Measurements from ENCODE around the gene FMN1. TPM values are rescaled to one million over a fixed set of nuclear protein-coding genes. Genes with fewer than 3 reads are reported as not detected.
A peak's percentile ranks its signal among the peaks of the same experiment; 100 is the strongest.

Gene FMN1
- total RNA-seq, 1 donor from 2014 or later: 4.0 TPM

DNA sequence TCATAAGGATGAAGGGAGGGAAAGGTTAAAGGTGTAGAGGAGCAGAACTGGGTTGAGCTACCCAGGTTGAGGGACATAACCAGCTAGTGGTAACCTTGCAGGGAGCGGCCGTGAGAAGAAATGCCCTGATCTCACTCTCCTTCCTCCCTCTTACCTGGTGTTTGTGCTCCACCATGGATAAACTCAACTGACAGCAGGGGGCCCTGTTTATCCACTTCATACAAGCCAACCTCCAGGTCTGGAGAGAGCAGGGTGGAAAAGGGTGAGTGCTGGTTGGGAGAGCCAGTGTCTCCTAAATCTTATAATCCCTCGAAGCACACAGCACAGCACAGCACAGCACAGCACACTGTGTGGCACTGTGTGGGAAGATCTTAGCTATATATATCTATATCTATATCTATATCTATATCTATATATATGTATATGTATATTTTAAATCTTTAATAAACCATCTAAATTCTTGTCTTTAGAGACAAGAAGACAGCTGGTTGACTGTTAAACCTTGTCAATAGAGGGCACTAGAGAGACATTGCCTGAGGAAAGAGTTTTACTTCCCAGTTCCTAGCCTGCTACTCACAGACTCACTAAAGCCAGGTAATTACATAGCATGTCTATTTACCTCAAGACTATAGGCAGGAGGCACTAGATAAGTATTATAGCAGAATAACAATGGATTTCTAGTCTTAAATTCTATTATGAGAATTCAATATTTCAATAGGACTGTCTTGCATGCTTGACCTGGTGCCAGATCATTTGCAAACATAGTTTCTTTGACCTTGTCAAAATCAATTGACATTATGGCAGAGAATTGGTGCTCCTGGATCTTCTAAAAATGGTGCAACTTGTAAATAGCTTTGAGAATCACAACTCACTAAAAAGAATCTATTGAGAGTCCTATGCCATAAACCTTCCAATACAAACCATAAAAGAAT is 21.7 kb upstream of the FMN1 start:
- Mint-ChIP-seq H3K27me3 (ENCODE audit: low read depth) (peaks cover 2% of the 10 kb centered on the region), H3K9me3 (ENCODE audit: low read depth) (no peaks in the 10 kb centered on the region), H3K36me3 (ENCODE audit: low read depth) (no peaks in the 10 kb centered on the region), H3K4me3 (ENCODE audit: unreplicated experiment) (no peak overlapping the region), H3K4me1 (ENCODE audit: low read depth) (peaks cover 11% of the 10 kb centered on the region), H3K27ac (ENCODE audit: unreplicated experiment) (no peak overlapping the region)
- TF ChIP-seq, protein P1, sequence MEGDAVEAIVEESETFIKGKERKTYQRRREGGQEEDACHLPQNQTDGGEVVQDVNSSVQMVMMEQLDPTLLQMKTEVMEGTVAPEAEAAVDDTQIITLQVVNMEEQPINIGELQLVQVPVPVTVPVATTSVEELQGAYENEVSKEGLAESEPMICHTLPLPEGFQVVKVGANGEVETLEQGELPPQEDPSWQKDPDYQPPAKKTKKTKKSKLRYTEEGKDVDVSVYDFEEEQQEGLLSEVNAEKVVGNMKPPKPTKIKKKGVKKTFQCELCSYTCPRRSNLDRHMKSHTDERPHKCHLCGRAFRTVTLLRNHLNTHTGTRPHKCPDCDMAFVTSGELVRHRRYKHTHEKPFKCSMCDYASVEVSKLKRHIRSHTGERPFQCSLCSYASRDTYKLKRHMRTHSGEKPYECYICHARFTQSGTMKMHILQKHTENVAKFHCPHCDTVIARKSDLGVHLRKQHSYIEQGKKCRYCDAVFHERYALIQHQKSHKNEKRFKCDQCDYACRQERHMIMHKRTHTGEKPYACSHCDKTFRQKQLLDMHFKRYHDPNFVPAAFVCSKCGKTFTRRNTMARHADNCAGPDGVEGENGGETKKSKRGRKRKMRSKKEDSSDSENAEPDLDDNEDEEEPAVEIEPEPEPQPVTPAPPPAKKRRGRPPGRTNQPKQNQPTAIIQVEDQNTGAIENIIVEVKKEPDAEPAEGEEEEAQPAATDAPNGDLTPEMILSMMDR (IDR thresholded peaks at IDR 0.05): peak; percentile 73
- DNase-seq (ENCODE audit: low spot score): no peak

DNA sequence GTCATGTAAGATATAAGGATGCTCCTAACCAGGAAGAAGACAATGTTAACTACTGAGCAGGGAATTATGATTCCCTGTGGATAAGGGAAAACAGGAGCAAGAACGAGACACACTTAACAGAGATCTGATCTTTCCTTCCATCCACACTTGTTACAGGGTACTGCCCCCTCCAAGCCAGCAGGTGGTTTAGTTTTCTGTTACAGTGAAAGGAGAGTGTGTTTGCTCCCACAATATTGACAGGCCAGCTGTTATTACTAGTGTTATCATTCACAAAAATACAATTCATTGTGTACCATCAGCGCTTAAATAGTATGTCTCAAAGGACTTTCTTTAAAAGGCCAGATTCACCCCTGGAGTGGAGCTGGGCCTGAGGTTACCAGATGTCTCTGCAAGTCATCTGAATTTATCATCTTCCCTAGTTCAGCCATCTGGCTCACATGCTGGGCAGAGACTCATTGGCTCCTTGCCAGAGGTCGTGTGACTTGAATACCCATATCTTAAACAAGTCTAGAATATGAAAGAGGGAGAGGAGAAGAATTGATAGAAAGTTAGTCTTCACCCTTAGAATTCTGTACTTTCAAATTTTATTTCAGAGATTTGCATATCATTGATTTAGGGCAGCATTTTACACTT is 16.8 kb upstream of the FMN1 start:
- no peaks in the 10 kb centered on the region for H3K4me1 Mint-ChIP-seq (ENCODE audit: low read depth)
- H3K4me3 Mint-ChIP-seq (ENCODE audit: unreplicated experiment): no peak overlapping the region
- no peaks in the 10 kb centered on the region for H3K36me3 Mint-ChIP-seq (ENCODE audit: low read depth)
- H3K27me3 Mint-ChIP-seq (ENCODE audit: low read depth): no peaks in the 10 kb centered on the region
- no peak for DNase-seq (ENCODE audit: low spot score)
- TF ChIP-seq, protein P1 (IDR thresholded peaks at IDR 0.05): no peak
- no peak overlapping the region for H3K27ac Mint-ChIP-seq (ENCODE audit: unreplicated experiment)
- H3K9me3 Mint-ChIP-seq (ENCODE audit: low read depth): no peaks in the 10 kb centered on the region

DNA sequence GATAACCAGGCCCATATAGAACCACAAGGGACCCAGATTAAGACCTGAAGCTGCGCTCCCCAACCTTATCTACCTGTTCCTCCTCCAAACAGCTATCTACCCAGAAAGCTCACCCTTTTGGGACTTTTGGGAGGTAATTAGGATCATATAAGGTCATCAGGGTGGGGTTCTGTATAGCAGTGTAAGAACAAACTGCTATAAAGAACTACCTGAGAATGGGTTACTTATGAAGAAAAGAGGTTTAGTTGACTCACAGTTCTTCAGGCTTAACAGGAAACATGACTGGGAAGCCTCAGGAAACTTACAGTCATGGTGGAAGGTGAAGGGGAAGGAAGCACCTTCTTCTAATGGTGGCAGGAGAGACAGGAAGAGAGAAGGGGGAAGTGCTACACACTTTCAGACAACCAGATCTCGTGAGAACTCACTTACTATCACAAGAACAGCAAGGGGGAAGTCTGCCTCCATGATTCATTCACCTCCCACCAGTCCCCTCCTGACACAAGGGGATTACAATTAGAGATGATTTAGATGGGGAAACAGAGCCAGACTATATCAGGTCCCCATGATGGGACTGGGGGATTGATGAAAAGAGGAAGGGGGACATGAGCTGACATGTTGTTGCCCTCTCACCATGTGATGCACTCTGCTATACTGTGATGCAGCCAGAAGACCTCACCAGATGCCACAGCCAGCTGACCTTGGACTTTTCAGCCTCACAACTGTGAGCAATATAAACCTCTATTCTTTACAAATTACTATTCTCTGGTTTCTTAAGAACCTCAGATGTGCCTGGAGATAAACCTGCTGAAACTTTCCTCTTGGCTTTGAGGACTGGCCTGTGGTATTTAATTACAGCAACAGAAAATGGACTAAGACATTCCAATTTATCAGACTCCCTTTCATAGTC is 15.3 kb upstream of the FMN1 start:
- H3K4me1 Mint-ChIP-seq (ENCODE audit: low read depth): no peaks in the 10 kb centered on the region
- TF ChIP-seq, protein P1 (IDR thresholded peaks at IDR 0.05): no peak
- H3K36me3 Mint-ChIP-seq (ENCODE audit: low read depth): no peaks in the 10 kb centered on the region
- H3K27me3 Mint-ChIP-seq (ENCODE audit: low read depth): no peaks in the 10 kb centered on the region
- H3K4me3 Mint-ChIP-seq (ENCODE audit: unreplicated experiment): no peak overlapping the region
- no peaks in the 10 kb centered on the region for H3K9me3 Mint-ChIP-seq (ENCODE audit: low read depth)
- DNase-seq (ENCODE audit: low spot score): no peak
- no peak overlapping the region for H3K27ac Mint-ChIP-seq (ENCODE audit: unreplicated experiment)

DNA sequence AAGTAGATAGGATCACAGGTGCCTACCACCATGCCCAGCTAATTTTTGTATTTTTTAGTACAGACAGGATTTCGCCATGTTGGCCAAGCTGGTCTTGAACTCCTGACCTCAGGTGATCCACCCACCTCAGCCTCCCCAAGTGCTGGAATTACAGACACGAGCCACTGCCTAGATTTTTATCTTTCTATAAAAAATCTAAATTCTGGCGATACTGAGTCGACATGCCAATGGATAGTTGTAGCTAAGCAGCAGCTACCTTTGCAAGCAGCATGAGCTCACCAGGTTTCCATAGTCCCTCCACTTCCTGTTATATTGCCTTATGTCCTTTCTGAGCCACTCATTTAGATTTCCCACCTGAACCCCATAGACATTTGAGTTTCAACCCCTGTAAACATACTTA is 13.1 kb upstream of the FMN1 start:
- no peak overlapping the region for H3K4me3 Mint-ChIP-seq (ENCODE audit: unreplicated experiment)

More for the DNA sequence above, 13.1 kb upstream of the FMN1 start:
- no peaks in the 10 kb centered on the region for H3K4me1 Mint-ChIP-seq (ENCODE audit: low read depth)
- H3K36me3 Mint-ChIP-seq (ENCODE audit: low read depth): no peaks in the 10 kb centered on the region
- H3K27me3 Mint-ChIP-seq (ENCODE audit: low read depth): no peaks in the 10 kb centered on the region
- TF ChIP-seq, protein P1 (IDR thresholded peaks at IDR 0.05): no peak
- no peaks in the 10 kb centered on the region for H3K9me3 Mint-ChIP-seq (ENCODE audit: low read depth)
- DNase-seq (ENCODE audit: low spot score): no peak
- H3K27ac Mint-ChIP-seq (ENCODE audit: unreplicated experiment): no peak overlapping the region

Data from chondrocyte (in vitro differentiated cells).